ENCODE data around the gene CHEK2. TPM values are rescaled to one million over a fixed set of nuclear protein-coding genes. Genes with fewer than 3 reads are reported as not detected.
A peak's percentile ranks its signal among the peaks of the same experiment; 100 is the strongest.
"Not testable (repeated sequence)": the region's sequence is repeated elsewhere in the genome, so short reads cannot be mapped to it uniquely, and the experiment has no call there.

CHEK2 gene
- total RNA-seq, 1 experiment from 2014 or later, result 23.7 TPM

- DNase-seq (ENCODE audit: low read depth), result not testable (repeated sequence)
Measured at GRCh38 chr22:28689796-28690195, 51.8 kb downstream of the CHEK2 start.

GRCh38 chr22:28682966-28683365 lies 58.7 kb downstream of the CHEK2 start:
- DNase-seq (ENCODE audit: low read depth), result not testable (repeated sequence)

- not testable (repeated sequence) for DNase-seq (ENCODE audit: low read depth)
Measured at GRCh38 chr22:28680813-28681490, 60.7 kb downstream of the CHEK2 start.

- peak; percentile 60 for DNase-seq (ENCODE audit: low read depth)
Measured at GRCh38 chr22:28679611-28680287, 61.9 kb downstream of the CHEK2 start, which contains the start of gene TTC28. TTC28 (minus strand) TSS chr22:28679840; CDS start chr22:28679723, 117 bp downstream.

GRCh38 chr22:28678778-28679610 lies 62.6 kb downstream of the CHEK2 start:
- DNase-seq (ENCODE audit: low read depth), result peak; percentile 3

- DNase-seq (ENCODE audit: low read depth), result not testable (repeated sequence)
Measured at GRCh38 chr22:28678170-28678569, 63.5 kb downstream of the CHEK2 start.

- peak; percentile 74 for DNase-seq (ENCODE audit: low read depth)
Measured at GRCh38 chr22:28674121-28674563, 67.5 kb downstream of the CHEK2 start.

- DNase-seq (ENCODE audit: low read depth), result peak; percentile 42
Measured at GRCh38 chr22:28670756-28671155, 70.9 kb downstream of the CHEK2 start.

GRCh38 chr22:28670161-28670560 lies 71.5 kb downstream of the CHEK2 start:
- DNase-seq (ENCODE audit: low read depth), result peak; percentile 62

- DNase-seq (ENCODE audit: low read depth), result no peak
Measured at GRCh38 chr22:28669387-28669786, 72.2 kb downstream of the CHEK2 start.

GRCh38 chr22:28663569-28663942 lies 78.1 kb downstream of the CHEK2 start:
- DNase-seq (ENCODE audit: low read depth), result not testable (repeated sequence)

- no peak for DNase-seq (ENCODE audit: low read depth)
Measured at GRCh38 chr22:28658448-28658847, 83.2 kb downstream of the CHEK2 start.

GRCh38 chr22:28656181-28656580 lies 85.4 kb downstream of the CHEK2 start:
- DNase-seq (ENCODE audit: low read depth), result no peak

GRCh38 chr22:28650463-28650862 lies 91.2 kb downstream of the CHEK2 start:
- no peak for DNase-seq (ENCODE audit: low read depth)

GRCh38 chr22:28648792-28649191 lies 92.8 kb downstream of the CHEK2 start:
- no peak for DNase-seq (ENCODE audit: low read depth)

GRCh38 chr22:28647216-28647615 lies 94.4 kb downstream of the CHEK2 start:
- DNase-seq (ENCODE audit: low read depth), result no peak

- no peak for DNase-seq (ENCODE audit: low read depth)
Measured at GRCh38 chr22:28639321-28639720, 102.3 kb downstream of the CHEK2 start.

Other genes starting within 250 kb of the CHEK2 start
- 0.96 and 1.2 TPM in 2 replicates for gene TTC28, start 62.0 kb downstream of the CHEK2 start, total RNA-seq (2014; rRNA removed; shearing (Covaris generic))
- 17.1 and 23.5 TPM in 2 replicates for gene HSCB, start 219 bp upstream of the CHEK2 start, total RNA-seq (2014; rRNA removed; shearing (Covaris generic))
- 19.2 TPM in 2 replicates for gene CCDC117, start 30.9 kb upstream of the CHEK2 start, total RNA-seq (2014; rRNA removed; shearing (Covaris generic))
- gene XBP1, start 58.7 kb upstream of the CHEK2 start, total RNA-seq (2014; rRNA removed; shearing (Covaris generic)), result 141 and 156 TPM in 2 replicates
- gene ZNRF3, start 141.8 kb upstream of the CHEK2 start, total RNA-seq (2014; rRNA removed; shearing (Covaris generic)), result 2.3 and 2.7 TPM in 2 replicates

Data from RPMI7951 (cell line).